ENCODE measurements around the gene IKZF2.

DNA sequence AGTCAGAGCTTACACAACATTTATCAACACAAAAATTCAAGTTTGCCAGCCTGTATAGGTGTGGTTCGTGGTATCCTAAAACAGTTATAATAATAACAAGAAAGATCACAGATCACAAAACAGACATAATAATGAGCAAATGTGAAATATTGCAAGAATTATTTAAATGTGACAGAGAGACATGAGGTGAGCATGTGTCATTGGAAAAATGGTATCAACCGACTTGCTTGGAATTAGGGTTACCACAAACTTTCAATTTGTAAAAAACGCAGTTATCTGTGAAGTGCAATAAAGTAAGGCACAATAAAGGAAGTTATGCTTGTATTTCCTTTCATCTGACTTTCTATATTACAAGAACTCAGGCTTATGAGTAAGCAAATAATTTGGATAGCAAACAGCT lies 116.8 kb downstream of the IKZF2 start:
- TF ChIP-seq, protein P1, sequence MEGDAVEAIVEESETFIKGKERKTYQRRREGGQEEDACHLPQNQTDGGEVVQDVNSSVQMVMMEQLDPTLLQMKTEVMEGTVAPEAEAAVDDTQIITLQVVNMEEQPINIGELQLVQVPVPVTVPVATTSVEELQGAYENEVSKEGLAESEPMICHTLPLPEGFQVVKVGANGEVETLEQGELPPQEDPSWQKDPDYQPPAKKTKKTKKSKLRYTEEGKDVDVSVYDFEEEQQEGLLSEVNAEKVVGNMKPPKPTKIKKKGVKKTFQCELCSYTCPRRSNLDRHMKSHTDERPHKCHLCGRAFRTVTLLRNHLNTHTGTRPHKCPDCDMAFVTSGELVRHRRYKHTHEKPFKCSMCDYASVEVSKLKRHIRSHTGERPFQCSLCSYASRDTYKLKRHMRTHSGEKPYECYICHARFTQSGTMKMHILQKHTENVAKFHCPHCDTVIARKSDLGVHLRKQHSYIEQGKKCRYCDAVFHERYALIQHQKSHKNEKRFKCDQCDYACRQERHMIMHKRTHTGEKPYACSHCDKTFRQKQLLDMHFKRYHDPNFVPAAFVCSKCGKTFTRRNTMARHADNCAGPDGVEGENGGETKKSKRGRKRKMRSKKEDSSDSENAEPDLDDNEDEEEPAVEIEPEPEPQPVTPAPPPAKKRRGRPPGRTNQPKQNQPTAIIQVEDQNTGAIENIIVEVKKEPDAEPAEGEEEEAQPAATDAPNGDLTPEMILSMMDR (conservative IDR thresholded peaks at IDR 0.05; ENCODE audit: low read depth in 2 of 2): no peak
- TF ChIP-seq, protein P2, sequence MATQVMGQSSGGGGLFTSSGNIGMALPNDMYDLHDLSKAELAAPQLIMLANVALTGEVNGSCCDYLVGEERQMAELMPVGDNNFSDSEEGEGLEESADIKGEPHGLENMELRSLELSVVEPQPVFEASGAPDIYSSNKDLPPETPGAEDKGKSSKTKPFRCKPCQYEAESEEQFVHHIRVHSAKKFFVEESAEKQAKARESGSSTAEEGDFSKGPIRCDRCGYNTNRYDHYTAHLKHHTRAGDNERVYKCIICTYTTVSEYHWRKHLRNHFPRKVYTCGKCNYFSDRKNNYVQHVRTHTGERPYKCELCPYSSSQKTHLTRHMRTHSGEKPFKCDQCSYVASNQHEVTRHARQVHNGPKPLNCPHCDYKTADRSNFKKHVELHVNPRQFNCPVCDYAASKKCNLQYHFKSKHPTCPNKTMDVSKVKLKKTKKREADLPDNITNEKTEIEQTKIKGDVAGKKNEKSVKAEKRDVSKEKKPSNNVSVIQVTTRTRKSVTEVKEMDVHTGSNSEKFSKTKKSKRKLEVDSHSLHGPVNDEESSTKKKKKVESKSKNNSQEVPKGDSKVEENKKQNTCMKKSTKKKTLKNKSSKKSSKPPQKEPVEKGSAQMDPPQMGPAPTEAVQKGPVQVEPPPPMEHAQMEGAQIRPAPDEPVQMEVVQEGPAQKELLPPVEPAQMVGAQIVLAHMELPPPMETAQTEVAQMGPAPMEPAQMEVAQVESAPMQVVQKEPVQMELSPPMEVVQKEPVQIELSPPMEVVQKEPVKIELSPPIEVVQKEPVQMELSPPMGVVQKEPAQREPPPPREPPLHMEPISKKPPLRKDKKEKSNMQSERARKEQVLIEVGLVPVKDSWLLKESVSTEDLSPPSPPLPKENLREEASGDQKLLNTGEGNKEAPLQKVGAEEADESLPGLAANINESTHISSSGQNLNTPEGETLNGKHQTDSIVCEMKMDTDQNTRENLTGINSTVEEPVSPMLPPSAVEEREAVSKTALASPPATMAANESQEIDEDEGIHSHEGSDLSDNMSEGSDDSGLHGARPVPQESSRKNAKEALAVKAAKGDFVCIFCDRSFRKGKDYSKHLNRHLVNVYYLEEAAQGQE (IDR thresholded peaks at IDR 0.05; ENCODE audit: unreplicated experiment): no peak
- no peak for TF ChIP-seq POLR2AphosphoS5 (IDR thresholded peaks at IDR 0.05; ENCODE audit: low read depth)
- TF ChIP-seq NANOG (IDR thresholded peaks at IDR 0.05; ENCODE audit: borderline replicate concordance): no peak
- TF ChIP-seq, protein P3, sequence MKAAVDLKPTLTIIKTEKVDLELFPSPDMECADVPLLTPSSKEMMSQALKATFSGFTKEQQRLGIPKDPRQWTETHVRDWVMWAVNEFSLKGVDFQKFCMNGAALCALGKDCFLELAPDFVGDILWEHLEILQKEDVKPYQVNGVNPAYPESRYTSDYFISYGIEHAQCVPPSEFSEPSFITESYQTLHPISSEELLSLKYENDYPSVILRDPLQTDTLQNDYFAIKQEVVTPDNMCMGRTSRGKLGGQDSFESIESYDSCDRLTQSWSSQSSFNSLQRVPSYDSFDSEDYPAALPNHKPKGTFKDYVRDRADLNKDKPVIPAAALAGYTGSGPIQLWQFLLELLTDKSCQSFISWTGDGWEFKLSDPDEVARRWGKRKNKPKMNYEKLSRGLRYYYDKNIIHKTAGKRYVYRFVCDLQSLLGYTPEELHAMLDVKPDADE (IDR thresholded peaks at IDR 0.05): no peak
- no peak for TF ChIP-seq JUNB (IDR thresholded peaks at IDR 0.05; ENCODE audit: unreplicated experiment)
- no peak for TF ChIP-seq EZH2 (IDR thresholded peaks at IDR 0.05; ENCODE audit: low read depth, unreplicated experiment)
- TF ChIP-seq EZH2phosphoT487 (IDR thresholded peaks at IDR 0.05; ENCODE audit: unreplicated experiment): no peak
- TF ChIP-seq ZNF114 (CRISPR knock-in tag; IDR thresholded peaks at IDR 0.05): no peak
- TF ChIP-seq ZNF331 (CRISPR knock-in tag; IDR thresholded peaks at IDR 0.05; ENCODE audit: low read depth): no peak
- no peak for TF ChIP-seq STAT1 (IDR thresholded peaks at IDR 0.05; ENCODE audit: unreplicated experiment)
- TF ChIP-seq CREB1 (CRISPR knock-in tag; IDR thresholded peaks at IDR 0.05; ENCODE audit: low read depth): no peak
